ENCODE measurements around the gene PROC. TPM values are rescaled to one million over a fixed set of nuclear protein-coding genes. Genes with fewer than 3 reads are reported as not detected.
A peak's percentile ranks its signal among the peaks of the same experiment; 100 is the strongest.

Gene PROC
- total and polyA plus RNA-seq, 12 donors, result not detected

DNA sequence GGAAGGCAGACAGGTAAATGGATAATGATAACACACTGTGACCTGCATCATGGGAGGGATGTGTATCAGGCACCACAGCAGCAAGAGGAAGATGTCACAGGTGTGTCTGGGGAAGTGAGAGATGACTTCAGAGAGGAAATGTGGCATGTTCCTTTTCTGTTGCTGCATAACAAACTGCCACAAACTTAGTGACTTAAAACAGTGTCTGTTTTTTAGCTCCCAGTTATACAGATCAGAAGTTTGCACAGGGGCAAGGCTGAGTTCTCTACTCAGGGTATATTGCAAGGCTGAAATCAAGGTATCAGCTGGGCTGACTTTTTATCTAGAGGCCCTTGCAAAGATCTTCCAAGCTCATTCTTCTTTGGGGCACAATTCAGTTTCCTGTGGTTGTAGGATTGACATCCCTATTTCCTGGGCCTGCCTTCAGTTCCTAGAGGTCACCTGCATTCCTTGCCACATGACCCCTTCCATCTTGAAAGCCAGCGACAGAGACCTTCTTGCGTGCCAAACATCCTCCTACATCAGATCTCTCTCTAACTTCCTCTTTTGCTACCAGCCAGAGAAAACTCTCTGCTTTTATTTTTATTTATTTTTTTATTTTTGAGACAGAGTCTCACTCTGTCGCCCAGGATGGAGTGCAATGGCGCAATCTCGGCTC is 28.3 kb upstream of the PROC start:
- TF ChIP-seq CTCF (IDR thresholded peaks at IDR 0.05), result no peak
- ATAC-seq, result no peak
- no peak for DNase-seq
- 82 to 93% methylated on average over 5 of the region's 5 CpGs for WGBS, 2 donors
- Histone ChIP-seq H3K9me3 (no peaks in the 10 kb centered on the region), H3K27me3 (no peaks in the 10 kb centered on the region), H3K4me3 (no peak overlapping the region), H3K4me1 (peaks cover 0 to 54% (median 27%) of the 10 kb centered on the region in 9 donors), H3K36me3 (no peaks in the 10 kb centered on the region), H3K27ac (peak overlapping the region in 1 of 10 donors; percentile 73)
- intact Hi-C loops (cut with DNase I), result loop anchor here in 2 of 10 donors (2.0 kb wide), 2 partner anchors 17 to 19 kb away; no protein-coding TSS in a partner anchor

GRCh38 chr2:127392133-127392827 is 25.9 kb upstream of the PROC start:
- no peak for ATAC-seq
- no peak for TF ChIP-seq CTCF (IDR thresholded peaks at IDR 0.05)
- DNase-seq, result no peak
- WGBS, 2 donors, result 92 to 99% methylated on average over 2 of the region's 2 CpGs
- H3K27me3 ChIP-seq, result no peaks in the 10 kb centered on the region
- H3K4me1 ChIP-seq, result peaks cover 0 to 35% (median 7%) of the 10 kb centered on the region in 9 donors
- no peaks in the 10 kb centered on the region for H3K9me3 ChIP-seq
- no peak overlapping the region for H3K4me3 ChIP-seq
- intact Hi-C loops (cut with DNase I), result no loop called here
- H3K36me3 ChIP-seq, result no peaks in the 10 kb centered on the region
- H3K27ac ChIP-seq, result no peak overlapping the region

- H3K4me3 ChIP-seq, result no peak overlapping the region
- WGBS, 2 donors, result 95 to 98% methylated on average over 1 of the region's 1 CpG
- no peak for TF ChIP-seq CTCF (IDR thresholded peaks at IDR 0.05)
- DNase-seq (no peak), ATAC-seq (no peak)
- intact Hi-C loops (cut with DNase I), result no loop called here
- H3K27ac ChIP-seq, result no peak overlapping the region
- H3K27me3 ChIP-seq, result no peaks in the 10 kb centered on the region
- H3K4me1 ChIP-seq, result peaks cover 2 to 39% (median 10%) of the 10 kb centered on the region in 9 donors
- no peaks in the 10 kb centered on the region for H3K36me3 ChIP-seq
- H3K9me3 ChIP-seq, result no peaks in the 10 kb centered on the region
Measured at GRCh38 chr2:127392828-127393578, 25.2 kb upstream of the PROC start.

GRCh38 chr2:127394492-127394891 is 23.7 kb upstream of the PROC start:
- ATAC-seq, result no peak
- DNase-seq, result no peak
- intact Hi-C loops (cut with DNase I), result no loop called here
- peaks cover 5 to 33% (median 9%) of the 10 kb centered on the region in 9 donors for H3K4me1 ChIP-seq
- no peak for TF ChIP-seq CTCF (IDR thresholded peaks at IDR 0.05)
- no peak overlapping the region for H3K27ac ChIP-seq
- WGBS, 2 donors, result 65 to 74% methylated on average over 3 of the region's 3 CpGs
- no peaks in the 10 kb centered on the region for H3K27me3 ChIP-seq
- no peak overlapping the region for H3K4me3 ChIP-seq
- H3K9me3 ChIP-seq, result no peaks in the 10 kb centered on the region
- no peaks in the 10 kb centered on the region for H3K36me3 ChIP-seq

All from heart right ventricle (tissue), 16 donors.